ENCODE data around the gene PMS1.

PMS1 gene

DNA sequence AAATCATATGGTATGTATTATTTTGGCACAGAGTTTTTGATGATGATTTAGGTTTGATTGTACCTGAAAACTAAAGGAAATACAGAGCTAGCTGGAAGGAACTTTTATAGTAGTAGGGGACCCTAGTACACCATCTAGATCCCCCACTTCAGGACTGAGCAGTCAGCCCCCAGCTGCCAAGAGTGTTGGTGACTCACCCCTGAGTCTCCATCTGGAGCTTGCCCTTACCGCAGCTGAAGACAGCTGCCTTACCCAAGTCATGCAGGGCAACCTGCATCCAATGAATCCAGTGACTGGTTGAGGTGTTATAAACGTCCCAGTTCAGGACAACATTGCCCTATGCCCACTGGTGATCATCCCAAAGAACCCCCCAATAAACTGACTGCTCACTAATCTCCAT is 15.3 kb downstream of the PMS1 start:
- FAIRE-seq (no peak), DNase-seq (ENCODE audit: insufficient read length, low spot score) (no peak)
- no peak for TF ChIP-seq POLR2A (IDR thresholded peaks at IDR 0.05; ENCODE audit: low read depth, low read length)

- FAIRE-seq, result no peak
- TF ChIP-seq POLR2A (IDR thresholded peaks at IDR 0.05; ENCODE audit: low read depth, low read length) (no peak), TAF1 (IDR thresholded peaks at IDR 0.05; ENCODE audit: low read depth, low read length) (no peak), POLR2AphosphoS5 (IDR thresholded peaks at IDR 0.05; ENCODE audit: low read depth, low read length) (no peak), POU2F2 (IDR thresholded peaks at IDR 0.05; ENCODE audit: low read depth, low read length) (no peak), PAX5 (IDR thresholded peaks at IDR 0.05; ENCODE audit: insufficient read depth, low read length, severe bottlenecking) (no peak), SPI1 (IDR thresholded peaks at IDR 0.05; ENCODE audit: low read depth, low read length) (no peak)
Observed at GRCh38 chr2:189802396-189802912, 18.2 kb downstream of the PMS1 start.

GRCh38 chr2:189803431-189803830 is 19.2 kb downstream of the PMS1 start:
- DNase-seq (ENCODE audit: insufficient read length, low spot score) (no peak), FAIRE-seq (no peak)
- no peak for TF ChIP-seq POU2F2 (IDR thresholded peaks at IDR 0.05; ENCODE audit: low read depth, low read length)
- TF ChIP-seq SPI1 (IDR thresholded peaks at IDR 0.05; ENCODE audit: low read depth, low read length), result no peak
- TF ChIP-seq POLR2AphosphoS5 (IDR thresholded peaks at IDR 0.05; ENCODE audit: low read depth, low read length), result no peak
- no peak for TF ChIP-seq TAF1 (IDR thresholded peaks at IDR 0.05; ENCODE audit: low read depth, low read length)
- no peak for TF ChIP-seq PAX5 (IDR thresholded peaks at IDR 0.05; ENCODE audit: insufficient read depth, low read length, severe bottlenecking)
- TF ChIP-seq POLR2A (IDR thresholded peaks at IDR 0.05; ENCODE audit: low read depth, low read length), result no peak

More at GRCh38 chr2:189802396-189802912, 18.2 kb downstream of the PMS1 start:
- no peak for DNase-seq (ENCODE audit: insufficient read length, low spot score)

DNA sequence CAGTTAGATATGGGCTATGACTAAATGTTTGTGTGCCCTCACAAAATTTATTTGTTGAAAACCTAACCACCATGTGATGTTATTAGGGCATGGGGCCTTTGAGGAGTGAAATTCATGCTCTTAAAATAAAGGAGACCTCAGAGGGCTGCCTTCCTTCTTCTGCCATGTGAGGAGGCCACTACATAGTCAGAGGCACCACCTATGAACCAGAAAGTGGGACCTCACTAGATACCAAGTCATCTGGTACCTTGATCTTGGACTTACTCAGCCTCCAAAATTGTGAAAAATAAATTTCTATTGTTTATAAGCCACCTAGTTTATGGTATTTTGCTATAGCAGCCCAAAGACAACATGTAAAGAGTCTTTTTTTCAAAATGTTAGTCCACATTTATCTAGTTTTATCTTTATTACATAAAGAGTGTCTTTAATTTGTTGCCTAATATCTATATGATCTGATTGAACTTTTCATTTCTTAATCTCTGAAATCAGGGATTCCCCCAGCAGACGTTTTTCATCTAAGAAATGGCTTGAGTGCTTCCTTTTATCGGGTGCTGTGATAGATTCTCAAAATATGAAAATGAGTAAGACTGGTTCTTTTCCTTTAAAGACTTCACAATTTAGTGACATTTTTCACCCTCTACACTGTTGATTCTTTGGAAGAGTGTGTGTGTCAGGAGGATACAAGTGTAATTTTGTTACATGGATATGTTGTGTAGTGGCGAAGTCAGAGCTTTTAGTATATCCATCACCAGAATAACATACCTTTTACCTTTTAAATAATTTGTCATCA is 34.2 kb downstream of the PMS1 start:
- no peak for TF ChIP-seq SPI1 (IDR thresholded peaks at IDR 0.05; ENCODE audit: low read depth, low read length)
- no peak for TF ChIP-seq POLR2AphosphoS5 (IDR thresholded peaks at IDR 0.05; ENCODE audit: low read depth, low read length)
- TF ChIP-seq PAX5 (IDR thresholded peaks at IDR 0.05; ENCODE audit: insufficient read depth, low read length, severe bottlenecking), result no peak
- no peak for TF ChIP-seq TAF1 (IDR thresholded peaks at IDR 0.05; ENCODE audit: low read depth, low read length)
- no peak for TF ChIP-seq POU2F2 (IDR thresholded peaks at IDR 0.05; ENCODE audit: low read depth, low read length)
- TF ChIP-seq POLR2A (IDR thresholded peaks at IDR 0.05; ENCODE audit: low read depth, low read length), result no peak

DNA sequence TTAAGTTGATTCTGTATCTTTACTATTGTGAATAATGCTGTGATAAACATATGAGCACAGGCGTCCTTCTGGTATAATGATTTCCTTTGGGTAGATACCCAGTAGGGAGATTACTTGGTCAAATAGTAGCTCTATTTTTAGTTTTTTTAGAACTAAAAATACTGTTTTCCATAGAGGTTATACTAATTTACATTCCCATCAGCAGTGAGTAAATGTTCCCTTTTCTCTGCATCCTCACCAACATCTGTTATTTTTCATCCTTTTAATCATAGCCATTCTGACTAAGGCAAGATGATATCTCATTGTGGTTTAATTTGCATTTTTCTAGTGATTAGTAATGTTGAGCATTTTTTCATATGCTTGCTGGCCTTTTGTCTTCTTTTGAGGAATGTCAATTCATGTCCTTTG is 35.1 kb downstream of the PMS1 start:
- no peak for DNase-seq (ENCODE audit: insufficient read length, low spot score)
- peak; percentile 16 for FAIRE-seq
- TF ChIP-seq PAX5 (IDR thresholded peaks at IDR 0.05; ENCODE audit: insufficient read depth, low read length, severe bottlenecking) (no peak), POLR2AphosphoS5 (IDR thresholded peaks at IDR 0.05; ENCODE audit: low read depth, low read length) (no peak), SPI1 (IDR thresholded peaks at IDR 0.05; ENCODE audit: low read depth, low read length) (no peak), POU2F2 (IDR thresholded peaks at IDR 0.05; ENCODE audit: low read depth, low read length) (no peak), POLR2A (IDR thresholded peaks at IDR 0.05; ENCODE audit: low read depth, low read length) (no peak), TAF1 (IDR thresholded peaks at IDR 0.05; ENCODE audit: low read depth, low read length) (no peak)

More for the DNA sequence above, 34.2 kb downstream of the PMS1 start:
- no peak for DNase-seq (ENCODE audit: insufficient read length, low spot score)
- FAIRE-seq, result no peak

DNA sequence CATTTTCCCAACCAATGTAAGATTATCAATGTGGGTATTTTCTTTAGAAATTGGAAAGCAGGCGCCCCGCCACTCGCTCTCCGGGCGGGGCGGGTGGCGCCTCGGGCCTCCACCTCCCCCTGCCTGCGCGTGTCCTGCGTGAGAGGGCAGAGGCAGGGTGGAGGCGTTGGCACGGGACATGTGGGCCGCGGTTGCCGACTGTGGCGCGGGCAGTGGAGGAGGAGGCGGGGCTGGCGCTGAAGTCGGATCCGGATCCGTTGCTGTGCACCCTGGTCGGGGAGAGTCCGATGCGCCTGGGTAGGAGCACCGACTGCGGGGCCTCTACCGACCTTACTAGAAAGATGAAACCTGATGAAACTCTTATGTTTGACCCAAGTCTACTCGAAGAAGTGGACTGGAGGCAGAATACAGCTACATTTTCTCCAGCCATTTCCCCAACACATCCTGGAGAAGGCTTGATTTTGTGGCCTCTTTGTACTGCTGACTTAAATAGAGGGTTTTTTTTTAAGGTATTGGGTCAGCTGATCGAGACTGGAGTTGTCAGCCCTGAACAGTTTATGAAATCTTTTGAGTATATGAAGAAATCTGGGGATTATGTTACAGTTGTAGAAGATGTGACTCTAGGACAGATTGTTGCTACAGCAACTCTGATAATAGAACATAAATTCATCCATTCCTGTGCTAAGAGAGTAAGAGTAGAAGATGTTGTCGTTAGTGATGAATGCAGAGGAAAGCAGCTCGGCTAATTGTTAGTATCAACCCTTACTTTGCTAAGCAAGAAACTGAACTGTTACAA is 37.9 kb downstream of the PMS1 start:
- FAIRE-seq, result peak; percentile 76
- TF ChIP-seq SPI1 (IDR thresholded peaks at IDR 0.05; ENCODE audit: low read depth, low read length) (no peak), POU2F2 (IDR thresholded peaks at IDR 0.05; ENCODE audit: low read depth, low read length) (no peak), PAX5 (IDR thresholded peaks at IDR 0.05; ENCODE audit: insufficient read depth, low read length, severe bottlenecking) (no peak), POLR2AphosphoS5 (IDR thresholded peaks at IDR 0.05; ENCODE audit: low read depth, low read length) (no peak), TAF1 (IDR thresholded peaks at IDR 0.05; ENCODE audit: low read depth, low read length) (no peak), POLR2A (IDR thresholded peaks at IDR 0.05; ENCODE audit: low read depth, low read length) (no peak)
- DNase-seq (ENCODE audit: insufficient read length, low spot score), result no peak

DNA sequence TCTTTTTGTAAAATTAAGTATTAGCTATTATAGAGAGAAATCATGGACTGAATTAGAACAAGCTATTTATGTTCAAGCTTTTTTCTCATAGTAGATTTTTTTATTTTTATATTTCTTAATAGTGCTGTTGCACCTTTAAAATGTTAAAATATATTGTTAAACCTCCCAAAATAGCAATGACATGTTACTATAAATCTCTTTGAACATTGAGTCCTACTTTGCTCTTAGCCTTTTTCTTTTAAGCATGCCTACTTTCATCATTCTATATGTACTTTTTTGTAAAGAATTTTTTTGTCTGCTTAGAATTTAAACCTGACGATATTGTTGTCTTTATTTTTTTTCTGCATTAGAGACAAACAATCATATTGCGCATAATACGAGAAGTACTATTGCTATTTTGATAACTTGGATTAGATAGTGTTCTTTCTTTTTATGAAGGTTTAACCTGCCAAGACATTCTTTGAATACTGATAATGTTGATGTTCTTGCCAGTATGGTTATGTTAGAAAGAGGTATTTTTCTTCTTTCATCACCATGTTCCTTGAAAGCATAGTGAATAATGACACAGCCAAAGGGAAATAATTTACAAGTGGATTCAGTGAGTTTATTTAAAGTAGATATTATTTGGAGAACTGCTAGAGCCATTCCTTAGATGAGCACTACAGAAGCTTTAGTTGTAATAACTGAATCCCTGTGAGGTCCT is 40.6 kb downstream of the PMS1 start:
- TF ChIP-seq PAX5 (IDR thresholded peaks at IDR 0.05; ENCODE audit: insufficient read depth, low read length, severe bottlenecking), result no peak
- FAIRE-seq (no peak), DNase-seq (ENCODE audit: insufficient read length, low spot score) (no peak)

GRCh38 chr2:189826039-189826438 is 41.8 kb downstream of the PMS1 start:
- no peak for TF ChIP-seq POU2F2 (IDR thresholded peaks at IDR 0.05; ENCODE audit: low read depth, low read length)
- TF ChIP-seq POLR2AphosphoS5 (IDR thresholded peaks at IDR 0.05; ENCODE audit: low read depth, low read length), result no peak
- TF ChIP-seq SPI1 (IDR thresholded peaks at IDR 0.05; ENCODE audit: low read depth, low read length), result no peak
- TF ChIP-seq POLR2A (IDR thresholded peaks at IDR 0.05; ENCODE audit: low read depth, low read length), result no peak
- TF ChIP-seq PAX5 (IDR thresholded peaks at IDR 0.05; ENCODE audit: insufficient read depth, low read length, severe bottlenecking), result no peak
- no peak for TF ChIP-seq TAF1 (IDR thresholded peaks at IDR 0.05; ENCODE audit: low read depth, low read length)
- DNase-seq (ENCODE audit: insufficient read length, low spot score) (no peak), FAIRE-seq (no peak)

DNA sequence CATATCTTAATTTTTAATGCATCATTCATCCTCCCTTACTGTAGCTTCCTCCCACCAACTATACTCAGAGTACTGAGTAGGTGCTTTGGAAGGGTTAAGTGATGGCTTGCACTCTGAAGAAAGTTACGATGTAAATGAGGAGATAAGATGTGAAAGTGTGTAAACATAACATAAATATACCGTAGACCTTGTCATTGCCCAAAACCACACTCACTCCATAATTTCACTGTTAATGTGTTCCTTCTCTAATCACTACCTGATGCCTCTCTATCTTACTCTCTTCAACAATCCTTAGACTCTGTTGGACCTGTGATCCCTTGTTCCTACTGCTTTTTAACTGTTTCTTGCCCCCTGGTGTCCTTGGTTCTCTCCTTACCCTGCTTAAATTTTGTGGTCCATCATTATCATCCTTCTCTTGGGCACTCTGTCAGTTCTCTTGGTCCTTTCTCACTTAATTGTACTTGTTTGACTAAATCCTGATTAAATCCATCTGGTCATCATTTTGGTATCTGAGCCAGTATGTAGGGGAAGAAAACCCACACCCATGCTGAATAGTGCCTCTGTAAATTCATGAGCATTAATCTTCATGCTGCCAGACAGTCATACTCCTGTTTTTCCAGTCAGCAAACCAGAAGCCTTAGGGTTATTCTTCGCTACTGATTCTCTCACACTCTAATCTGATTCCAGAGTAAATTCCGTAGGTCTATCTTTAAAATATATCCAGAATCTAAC is 45.0 kb downstream of the PMS1 start:
- no peak for FAIRE-seq
- TF ChIP-seq POLR2AphosphoS5 (IDR thresholded peaks at IDR 0.05; ENCODE audit: low read depth, low read length) (no peak), POLR2A (IDR thresholded peaks at IDR 0.05; ENCODE audit: low read depth, low read length) (no peak), PAX5 (IDR thresholded peaks at IDR 0.05; ENCODE audit: insufficient read depth, low read length, severe bottlenecking) (no peak), SPI1 (IDR thresholded peaks at IDR 0.05; ENCODE audit: low read depth, low read length) (no peak), POU2F2 (IDR thresholded peaks at IDR 0.05; ENCODE audit: low read depth, low read length) (no peak)
- no peak for DNase-seq (ENCODE audit: insufficient read length, low spot score)

Data from GM12891 (cell line).